Activated CD8-positive, alpha-beta memory T cell treated with anti-CD3 and anti-CD28 coated beads for 36 hours (primary cell): Measurements from ENCODE around the gene ZFP36L1. TPM values are rescaled to one million over a fixed set of nuclear protein-coding genes. Genes with fewer than 3 reads are reported as not detected.

Experiments
- CTCF ChIA-PET: fragments of 350-600 bp; sonication (Branson Sonifier 250); formaldehyde crosslinking; loops from one replicate; lab custom pipeline; 2021; ENCODE audit warnings: antibody characterized with exemption; lab: Charles Lee
- POLR2A ChIA-PET: fragments of 350-600 bp; sonication (Branson Sonifier 250); formaldehyde crosslinking; loops from one replicate; lab custom pipeline; 2021; ENCODE audit warnings: antibody characterized with exemption; lab: Charles Lee
- total RNA-seq, 2 experiments: library from RNA; stranded (reverse); gene quantifications; one replicate each; pipeline ENCODE4 v1.2.3, GENCODE V29; 2021

ZFP36L1 gene
- total RNA-seq, 2 experiments from 2014 or later, result 107 to 109 TPM

DNA sequence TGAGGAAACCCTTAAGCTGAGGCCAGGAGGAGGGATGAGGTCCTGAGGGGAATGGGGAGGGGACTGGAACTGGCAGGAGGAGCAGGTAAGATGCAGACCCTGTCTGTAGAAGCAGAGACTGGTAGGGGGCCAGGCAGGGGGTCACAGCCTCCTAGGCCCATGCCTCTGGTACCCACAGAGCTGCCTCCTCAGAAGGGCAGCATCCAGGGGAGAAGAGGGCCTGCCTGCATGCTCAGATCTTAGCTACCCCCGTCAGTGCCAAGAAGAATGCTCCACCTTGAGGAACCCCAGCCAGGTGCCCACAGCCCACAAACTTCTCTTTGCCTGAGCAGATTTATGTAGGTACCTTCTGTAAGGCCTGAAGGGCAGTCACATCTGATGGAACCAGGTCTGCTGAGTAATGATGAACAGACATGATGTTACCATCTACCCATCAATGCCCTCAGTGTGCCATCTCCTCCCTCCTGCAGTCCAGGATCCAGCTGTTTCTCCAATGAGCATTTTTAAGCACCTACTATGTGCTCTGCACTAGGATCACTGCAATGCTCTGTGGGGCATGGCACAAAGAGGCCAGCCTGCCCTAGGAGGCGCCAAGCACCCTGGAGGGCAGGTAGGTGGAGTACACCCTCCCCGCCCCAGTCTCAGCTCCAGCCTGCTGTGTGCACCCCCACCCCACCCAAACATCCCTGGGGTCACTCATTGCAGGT lies 24.8 kb upstream of the ZFP36L1 start:
- ChIA-PET POLR2A (interaction anchor here (6.5 kb wide), 1 partner anchor 27 kb away, joined by 106 read pairs; the partner anchor contains the start of gene ZFP36L1), CTCF (interaction anchor here (1.1 to 4.7 kb wide), 11 partner anchors 9 to 568 kb away, joined by 3 to 34 read pairs (median 10); partner anchors contain the start of gene ZFP36L1)

GRCh38 chr14:68816943-68817430 lies 24.1 kb upstream of the ZFP36L1 start:
- ChIA-PET CTCF (interaction anchor here (0.6 to 4.7 kb wide), 21 partner anchors 10 to 872 kb away, joined by 3 to 34 read pairs (median 5); partner anchors contain the start of gene ZFP36L1), POLR2A (interaction anchor here (0.6 to 6.5 kb wide), 5 partner anchors 19 to 701 kb away, joined by 3 to 106 read pairs (median 13); partner anchors contain the start of gene ZFP36L1)

DNA sequence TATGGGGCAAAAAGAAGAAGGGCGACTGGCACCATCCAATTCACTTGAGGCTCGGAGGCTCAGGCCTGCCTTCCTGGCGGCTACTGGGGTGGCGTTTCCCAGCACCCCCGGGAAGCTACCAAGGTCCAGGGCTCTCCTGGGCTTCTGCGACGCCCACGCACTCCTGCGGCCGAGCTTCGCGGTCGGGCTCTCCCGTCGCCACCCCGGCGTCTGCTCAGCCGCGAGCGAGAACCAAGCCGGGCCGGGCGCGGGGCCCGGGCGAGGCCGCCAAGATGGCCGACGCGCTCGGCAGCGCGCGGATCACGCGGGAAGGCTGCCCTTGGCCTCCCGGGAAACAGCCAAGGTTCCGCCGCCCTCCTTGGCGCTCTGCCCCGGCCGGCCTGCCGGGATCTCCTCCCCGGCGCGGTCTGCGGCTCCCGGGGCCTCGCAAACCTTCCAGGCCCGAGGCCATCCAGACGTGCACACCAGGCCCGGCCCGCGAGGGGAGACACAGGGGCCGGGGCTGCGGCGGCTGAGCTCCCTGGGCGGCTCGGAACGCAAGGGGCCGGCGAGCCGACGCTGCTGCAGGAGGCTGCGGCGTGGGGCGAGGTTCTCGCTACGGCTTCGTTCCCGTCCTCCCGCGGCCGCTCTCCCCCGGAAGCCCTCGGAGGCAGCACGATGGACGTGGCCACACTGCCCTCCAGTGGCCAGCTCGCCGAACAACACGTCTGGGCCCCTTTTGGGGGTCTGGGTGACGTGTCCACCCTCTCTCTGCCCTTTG lies 23.5 kb upstream of the ZFP36L1 start:
- POLR2A ChIA-PET, result interaction anchor here (0.6 to 6.5 kb wide), 8 partner anchors 15 to 700 kb away, joined by 3 to 106 read pairs (median 6); partner anchors contain the start of gene ZFP36L1
- CTCF ChIA-PET, result interaction anchor here (0.6 to 4.7 kb wide), 26 partner anchors 9 to 872 kb away, joined by 3 to 34 read pairs (median 4); partner anchors contain the start of gene ZFP36L1

DNA sequence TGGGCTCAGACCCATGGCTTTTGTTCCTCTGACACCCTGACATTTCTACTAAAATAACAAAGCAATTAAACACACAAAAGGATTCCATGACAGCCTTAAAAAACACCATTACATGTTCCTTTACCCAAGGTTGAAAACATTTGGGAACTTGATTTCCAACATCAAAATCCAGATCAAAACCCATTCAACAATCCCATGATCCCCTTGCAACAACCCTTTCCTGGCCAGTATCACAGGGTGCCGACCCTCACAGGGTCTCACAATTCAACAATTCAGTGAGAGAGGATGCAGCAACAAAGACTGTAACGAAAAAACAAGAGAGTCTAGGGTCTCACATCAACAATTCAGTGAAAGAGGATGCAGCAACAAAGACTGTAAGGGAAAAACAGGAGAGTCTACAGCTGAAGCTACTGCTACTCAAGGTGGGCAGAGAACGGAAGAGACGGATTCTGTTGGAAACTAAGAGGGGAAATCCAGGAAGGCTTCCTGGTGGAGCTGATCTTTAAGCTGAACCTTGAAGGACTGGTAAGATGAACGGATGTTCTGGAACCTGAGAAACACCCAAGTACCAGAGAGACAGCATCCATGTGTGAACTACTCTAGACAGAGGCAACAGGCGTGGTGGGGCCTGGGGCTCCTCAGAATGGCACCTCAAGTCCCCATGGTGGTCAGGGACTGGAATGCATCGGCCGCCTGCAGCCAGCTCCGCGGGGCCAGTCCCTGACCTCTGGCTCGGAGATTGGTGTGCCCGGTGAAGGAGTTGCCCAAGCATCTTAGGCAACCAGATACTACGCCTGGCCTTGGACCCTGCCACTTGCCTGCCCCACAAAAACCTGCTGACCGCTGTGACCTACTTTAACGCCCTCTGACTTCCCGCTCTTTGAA lies 22.7 kb upstream of the ZFP36L1 start:
- ChIA-PET POLR2A (interaction anchor here (0.5 to 6.5 kb wide), 8 partner anchors 14 to 583 kb away, joined by 3 to 106 read pairs (median 6); partner anchors contain the start of gene ZFP36L1), CTCF (interaction anchor here (0.6 to 4.7 kb wide), 16 partner anchors 8 to 871 kb away, joined by 3 to 34 read pairs (median 5); partner anchors contain the start of gene ZFP36L1)

GRCh38 chr14:68814539-68815297 lies 21.9 kb upstream of the ZFP36L1 start:
- POLR2A ChIA-PET, result interaction anchor here (0.9 to 6.5 kb wide), 6 partner anchors 16 to 152 kb away, joined by 3 to 106 read pairs (median 10); partner anchors contain the start of gene ZFP36L1
- CTCF ChIA-PET, result interaction anchor here (0.6 to 4.7 kb wide), 9 partner anchors 13 to 998 kb away, joined by 3 to 34 read pairs (median 6); partner anchors contain the start of gene ZFP36L1

DNA sequence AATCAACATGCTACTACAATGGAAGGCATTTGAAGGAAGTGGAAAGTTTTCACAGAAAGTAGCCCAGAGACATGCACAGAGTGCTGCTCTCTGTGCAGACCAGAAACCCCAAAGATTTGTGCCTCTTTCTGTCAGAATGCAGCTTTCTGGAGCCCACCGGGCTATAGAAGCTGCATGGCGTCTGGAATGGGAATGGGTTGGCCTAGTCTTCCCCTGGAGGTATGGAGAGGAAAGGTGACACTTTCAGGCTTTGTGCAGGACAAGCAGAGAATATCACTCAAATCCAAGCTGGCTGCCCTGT lies 21.3 kb upstream of the ZFP36L1 start:
- CTCF ChIA-PET, result interaction anchor here (0.7 to 4.7 kb wide), 8 partner anchors 13 to 997 kb away, joined by 3 to 34 read pairs (median 5); partner anchors contain the start of gene ZFP36L1
- POLR2A ChIA-PET, result interaction anchor here (0.9 to 6.5 kb wide), 3 partner anchors 16 to 24 kb away, joined by 3 to 106 read pairs (median 63); partner anchors contain the start of gene ZFP36L1

GRCh38 chr14:68813318-68813838 lies 20.5 kb upstream of the ZFP36L1 start:
- ChIA-PET CTCF (interaction anchor here (1.7 to 4.7 kb wide), 5 partner anchors 12 to 564 kb away, joined by 4 to 34 read pairs (median 7); partner anchors contain the start of gene ZFP36L1), POLR2A (interaction anchor here (1.3 to 6.5 kb wide), 3 partner anchors 17 to 23 kb away, joined by 3 to 106 read pairs (median 63); partner anchors contain the start of gene ZFP36L1)

DNA sequence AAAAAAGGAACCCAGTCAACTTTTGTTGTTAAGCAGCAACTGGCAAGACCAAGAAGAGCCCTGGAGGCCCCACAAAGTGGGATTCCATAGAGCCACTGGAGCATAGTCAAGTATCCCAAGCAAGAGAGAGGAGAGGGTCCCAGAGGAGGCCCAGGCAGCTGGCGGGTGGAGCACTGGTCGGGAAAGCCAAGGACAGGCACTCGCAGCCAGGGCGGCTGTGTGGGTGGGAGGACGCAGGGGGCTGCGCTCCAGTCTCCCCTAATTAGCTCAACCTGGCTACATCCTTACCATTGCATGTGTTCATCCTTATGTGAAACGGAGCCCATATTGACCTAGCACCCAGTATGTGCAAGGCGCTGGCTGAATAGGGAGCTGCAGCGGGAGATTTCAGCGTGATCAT lies 18.3 kb upstream of the ZFP36L1 start:
- ChIA-PET CTCF (no interaction called here), POLR2A (no interaction called here)

GRCh38 chr14:68810173-68811153 lies 17.6 kb upstream of the ZFP36L1 start:
- POLR2A ChIA-PET, result no interaction called here
- CTCF ChIA-PET, result interaction anchor here (1.2 kb wide), 1 partner anchor 14 kb away, joined by 4 read pairs; no protein-coding TSS in a partner anchor

- ChIA-PET CTCF (interaction anchor here (1.2 kb wide), 1 partner anchor 13 kb away, joined by 4 read pairs; no protein-coding TSS in a partner anchor), POLR2A (no interaction called here)
These were observed 16.7 kb upstream of the ZFP36L1 start for GRCh38 chr14:68809524-68809923.

- ChIA-PET CTCF (interaction anchor here (1.2 kb wide), 1 partner anchor 12 kb away, joined by 4 read pairs; no protein-coding TSS in a partner anchor), POLR2A (no interaction called here)
These were observed 16.0 kb upstream of the ZFP36L1 start for GRCh38 chr14:68808696-68809480.

DNA sequence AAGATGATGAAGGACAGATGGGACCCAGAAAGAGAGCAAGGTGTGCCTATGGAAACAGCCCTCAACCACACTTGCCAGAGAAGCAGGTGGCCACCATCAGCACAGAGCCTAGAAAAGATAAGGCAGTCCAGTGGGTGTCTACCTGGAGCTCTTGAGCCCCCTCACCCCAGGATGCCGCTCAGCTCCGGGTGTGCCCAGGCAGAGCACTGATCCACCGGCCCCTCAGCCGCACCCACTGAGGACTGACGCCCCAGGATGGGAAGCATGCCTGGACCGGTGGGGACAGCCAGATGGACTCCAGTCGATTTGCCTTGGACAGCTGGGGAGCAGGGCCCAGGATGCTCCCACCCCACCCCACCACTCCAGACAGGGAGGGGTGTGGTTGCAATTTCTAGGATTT lies 15.1 kb upstream of the ZFP36L1 start:
- ChIA-PET CTCF (interaction anchor here (1.0 kb wide), 1 partner anchor 8 kb away, joined by 4 read pairs; no protein-coding TSS in a partner anchor), POLR2A (no interaction called here)

DNA sequence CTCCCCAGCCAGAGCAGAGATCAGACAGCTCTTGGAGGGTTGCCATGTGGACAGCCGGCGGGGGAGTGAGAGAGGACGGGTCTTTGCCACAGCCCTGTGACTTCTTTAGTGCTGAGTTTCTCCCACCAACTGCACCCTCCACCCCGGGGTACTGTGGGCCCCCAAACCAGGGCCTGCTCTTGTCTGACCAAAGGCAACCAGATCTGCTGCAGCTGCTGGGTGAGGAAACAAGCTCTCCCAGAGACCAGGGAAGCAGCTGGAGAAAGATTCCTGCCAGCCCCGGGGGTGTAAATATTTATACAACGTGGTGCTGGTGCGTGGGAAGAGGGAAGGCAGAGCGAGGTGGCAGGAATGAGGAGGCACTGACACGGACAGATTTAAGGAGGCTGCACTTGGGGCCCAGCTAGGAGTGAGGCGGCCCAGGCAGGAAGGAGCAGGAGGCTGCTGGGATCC lies 14.3 kb upstream of the ZFP36L1 start:
- ChIA-PET POLR2A (no interaction called here), CTCF (interaction anchor here (1.0 kb wide), 1 partner anchor 9 kb away, joined by 4 read pairs; no protein-coding TSS in a partner anchor)

- ChIA-PET CTCF (no interaction called here), POLR2A (no interaction called here)
These were observed 13.8 kb upstream of the ZFP36L1 start for GRCh38 chr14:68806526-68807147.
